Liver (tissue), 9 donors: ENCODE measurements around the gene PCDHB6. TPM values are rescaled to one million over a fixed set of nuclear protein-coding genes. Genes with fewer than 3 reads are reported as not detected.
"Not testable (repeated sequence)": the region's sequence is repeated elsewhere in the genome, so short reads cannot be mapped to it uniquely, and the experiment has no call there.

Experiments used
- DNase-seq: peaks from one replicate; pipeline ENCODE4 v3.0.0-alpha.2; 2017; ENCODE audit warnings: low spot score
- H3K27ac ChIP-seq, 2 donors: one replicate each; pipeline ENCODE4 v1.7.0; 2013; ENCODE audit warnings: inconsistent platforms in 2 of 2, low read length in 2 of 2, control low read depth in 1 of 2, low read depth in 1 of 2, mild to moderate bottlenecking in 1 of 2
- H3K27me3 ChIP-seq, 4 donors: one replicate each; pipeline versions ENCODE4 v1.6.1 to v1.7.0; 2013; ENCODE audit warnings: low read length in 3 of 4, inconsistent platforms in 1 of 4, mild to moderate bottlenecking in 1 of 4, moderate library complexity in 1 of 4; ENCODE audit not compliant: control insufficient read depth in 4 of 4, insufficient read depth in 4 of 4
- H3K36me3 ChIP-seq, 4 donors: one replicate each; pipeline versions ENCODE4 v1.6.1 to v1.7.0; 2013; ENCODE audit warnings: low read length in 3 of 4, mild to moderate bottlenecking in 3 of 4, low read depth in 1 of 4, moderate library complexity in 1 of 4; ENCODE audit not compliant: control insufficient read depth in 4 of 4, insufficient read depth in 3 of 4
- H3K4me1 ChIP-seq, 4 donors: one replicate each; pipeline versions ENCODE4 v1.6.1 to v1.7.0; 2013; ENCODE audit warnings: low read length in 3 of 4, mild to moderate bottlenecking in 3 of 4, moderate library complexity in 1 of 4; ENCODE audit not compliant: control insufficient read depth in 4 of 4, insufficient read depth in 4 of 4
- H3K4me3 ChIP-seq, 3 donors: one replicate each; pipeline versions ENCODE4 v1.6.1 to v1.7.0; 2013; ENCODE audit warnings: low read length in 3 of 3, control low read depth in 1 of 3, low read depth in 1 of 3, mild to moderate bottlenecking in 1 of 3
- H3K9ac ChIP-seq, 2 donors: one replicate each; pipeline ENCODE4 v1.7.0; 2013; ENCODE audit warnings: low read length in 2 of 2, mild to moderate bottlenecking in 2 of 2, moderate library complexity in 2 of 2, control low read depth in 1 of 2, low read depth in 1 of 2
- H3K9me3 ChIP-seq, 4 donors: one replicate each; pipeline versions ENCODE4 v1.6.1 to v1.7.0; 2013; ENCODE audit warnings: low read length in 3 of 4; ENCODE audit not compliant: control insufficient read depth in 4 of 4
- WGBS: extraction: QIAGEN DNeasy Blood & Tissue Kit; methylation state at CpG from one replicate; pipeline ENCODE4 v1.1.7; 2013; 5-methylcytosine and 5-hydroxymethylcytosine counted together
- polyA plus RNA-seq, 2 donors: library from polyadenylated mRNA; stranded (reverse) in 1 of 2; unstranded in 1 of 2; fragments of 200-250 nt in 1 of 2; fragments of >200 nt in 1 of 2; fragmentation: Nextera tagmentation in 1 of 2; extraction: Ambion mirVana in 1 of 2; gene quantifications; one replicate each; pipeline versions ENCODE4 v1.2.1 to v1.2.3, GENCODE V29; 2013 to 2015
- total RNA-seq, 2 donors: library from RNA; depleted of rRNA; stranded (reverse); fragments of >200 nt; gene quantifications; one replicate each; pipeline ENCODE4 v1.2.3, GENCODE V29; 2014
- donor health status: healthy.
- donor health status: healthy.
- donor health status: healthy.
- donor health status: healthy.
- donor health status: healthy.

PCDHB6 gene
- total and polyA plus RNA-seq, 4 donors, result 0.04 to 0.06 (median 0.05) TPM; not detected in 1

GRCh38 chr5:141201126-141201525, 51.3 kb downstream of the PCDHB6 start:
- H3K9me3 ChIP-seq, result peaks cover 18 to 38% (median 25%) of the 10 kb centered on the region in 4 donors
- not testable (repeated sequence) for H3K4me1 ChIP-seq

DNA sequence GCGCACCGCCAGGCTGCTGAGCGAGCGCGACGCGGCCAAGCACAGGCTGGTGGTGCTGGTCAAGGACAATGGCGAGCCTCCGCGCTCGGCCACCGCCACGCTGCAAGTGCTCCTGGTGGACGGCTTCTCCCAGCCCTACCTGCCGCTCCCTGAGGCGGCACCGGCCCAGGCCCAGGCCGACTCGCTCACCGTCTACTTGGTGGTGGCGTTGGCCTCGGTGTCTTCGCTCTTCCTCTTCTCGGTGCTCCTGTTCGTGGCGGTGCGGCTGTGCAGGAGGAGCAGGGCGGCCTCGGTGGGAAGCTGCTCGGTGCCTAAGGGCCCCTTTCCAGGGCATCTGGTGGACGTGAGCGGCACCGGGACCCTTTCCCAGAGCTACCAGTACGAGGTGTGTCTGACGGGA, 51.8 kb downstream of the PCDHB6 start:
- WGBS, result 31% methylated on average over 29 of the region's 35 CpGs
- DNase-seq, H3K9ac ChIP-seq, H3K4me3 ChIP-seq, H3K36me3 ChIP-seq, H3K27ac ChIP-seq, H3K4me1 ChIP-seq, H3K27me3 ChIP-seq: not testable (repeated sequence)
- H3K9me3 ChIP-seq, result peaks cover 16 to 32% (median 24%) of the 10 kb centered on the region in 4 donors

More at GRCh38 chr5:141201126-141201525, 51.3 kb downstream of the PCDHB6 start:
- H3K36me3 ChIP-seq, H3K27me3 ChIP-seq, DNase-seq, H3K4me3 ChIP-seq, H3K9ac ChIP-seq, H3K27ac ChIP-seq: not testable (repeated sequence)
- WGBS, result 26% methylated on average over 28 of the region's 38 CpGs

Other genes starting within 250 kb of the PCDHB6 start
Only the 30 nearest of the 32 such genes appear.
- under 1 TPM; under 0.01 to 0.25 TPM for gene PCDHAC1, start 223.8 kb upstream of the PCDHB6 start, total RNA-seq
- gene PCDHAC1, start 223.8 kb upstream of the PCDHB6 start, polyA plus RNA-seq, result under 1 TPM in 1 of 2 donors, not detected in 1; 0.13 TPM
- 1 to 10 TPM in 1 of 2 donors, under 1 TPM in 1; 0.93 to 1.8 TPM for gene PCDHAC2, start 183.6 kb upstream of the PCDHB6 start, total RNA-seq
- under 1 TPM; 0.50 to 0.63 TPM for gene PCDHAC2, start 183.6 kb upstream of the PCDHB6 start, polyA plus RNA-seq
- gene PCDHB1, start 98.7 kb upstream of the PCDHB6 start, total RNA-seq, result not detected
- not detected for gene PCDHB1, start 98.7 kb upstream of the PCDHB6 start, polyA plus RNA-seq
- gene PCDHB2, start 55.4 kb upstream of the PCDHB6 start, total RNA-seq, result under 1 TPM; 0.08 to 0.09 TPM
- gene PCDHB2, start 55.4 kb upstream of the PCDHB6 start, polyA plus RNA-seq, result under 1 TPM in 1 of 2 donors, not detected in 1; 0.05 TPM
- under 1 TPM; 0.08 to 0.09 TPM for gene PCDHB3, start 49.6 kb upstream of the PCDHB6 start, total RNA-seq
- gene PCDHB3, start 49.6 kb upstream of the PCDHB6 start, polyA plus RNA-seq, result under 1 TPM in 1 of 2 donors, not detected in 1; 0.09 TPM
- gene PCDHB4, start 28.2 kb upstream of the PCDHB6 start, total RNA-seq, result under 1 TPM; 0.14 to 0.17 TPM
- gene PCDHB4, start 28.2 kb upstream of the PCDHB6 start, polyA plus RNA-seq, result under 1 TPM; 0.17 to 0.36 TPM
- under 1 TPM; 0.42 TPM for gene PCDHB5, start 14.9 kb upstream of the PCDHB6 start, total RNA-seq
- under 1 TPM; 0.17 to 0.33 TPM for gene PCDHB5, start 14.9 kb upstream of the PCDHB6 start, polyA plus RNA-seq
- under 1 TPM; 0.08 to 0.09 TPM for gene PCDHB7, start 22.6 kb downstream of the PCDHB6 start, total RNA-seq
- under 1 TPM in 1 of 2 donors, not detected in 1; 0.21 TPM for gene PCDHB7, start 22.6 kb downstream of the PCDHB6 start, polyA plus RNA-seq
- under 1 TPM; 0.08 to 0.14 TPM for gene PCDHB8, start 27.7 kb downstream of the PCDHB6 start, total RNA-seq
- under 1 TPM in 1 of 2 donors, not detected in 1; 0.03 TPM for gene PCDHB8, start 27.7 kb downstream of the PCDHB6 start, polyA plus RNA-seq
- under 1 TPM; 0.09 to 0.17 TPM for gene PCDHB16, start 32.3 kb downstream of the PCDHB6 start, total RNA-seq
- gene PCDHB16, start 32.3 kb downstream of the PCDHB6 start, polyA plus RNA-seq, result under 1 TPM; 0.14 to 0.31 TPM
- gene PCDHB9, start 37.1 kb downstream of the PCDHB6 start, total RNA-seq, result under 1 TPM; 0.09 to 0.25 TPM
- under 1 TPM; 0.03 to 0.07 TPM for gene PCDHB9, start 37.1 kb downstream of the PCDHB6 start, polyA plus RNA-seq
- under 1 TPM; 0.14 to 0.17 TPM for gene PCDHB10, start 42.3 kb downstream of the PCDHB6 start, total RNA-seq
- gene PCDHB10, start 42.3 kb downstream of the PCDHB6 start, polyA plus RNA-seq, result under 1 TPM; 0.07 TPM
- gene PCDHB11, start 49.6 kb downstream of the PCDHB6 start, total RNA-seq, result under 1 TPM; 0.23 to 0.33 TPM
- under 1 TPM; 0.08 to 0.09 TPM for gene PCDHB11, start 49.6 kb downstream of the PCDHB6 start, polyA plus RNA-seq
- under 1 TPM; 0.28 to 0.33 TPM for gene PCDHB12, start 58.7 kb downstream of the PCDHB6 start, total RNA-seq
- gene PCDHB12, start 58.7 kb downstream of the PCDHB6 start, polyA plus RNA-seq, result under 1 TPM; 0.06 to 0.12 TPM
- under 1 TPM; 0.19 to 0.42 TPM for gene PCDHB13, start 63.9 kb downstream of the PCDHB6 start, total RNA-seq
- under 1 TPM; 0.11 to 0.17 TPM for gene PCDHB13, start 63.9 kb downstream of the PCDHB6 start, polyA plus RNA-seq
- gene PCDHB14, start 73.3 kb downstream of the PCDHB6 start, total RNA-seq, result under 1 TPM; 0.42 to 0.47 TPM
- under 1 TPM; 0.10 to 0.23 TPM for gene PCDHB14, start 73.3 kb downstream of the PCDHB6 start, polyA plus RNA-seq
- gene PCDHB15, start 95.3 kb downstream of the PCDHB6 start, total RNA-seq, result under 1 TPM; 0.28 to 0.59 TPM
- gene PCDHB15, start 95.3 kb downstream of the PCDHB6 start, polyA plus RNA-seq, result under 1 TPM; 0.21 to 0.52 TPM
- under 1 TPM; 0.19 to 0.42 TPM for gene SLC25A2, start 154.0 kb downstream of the PCDHB6 start, total RNA-seq
- gene SLC25A2, start 154.0 kb downstream of the PCDHB6 start, polyA plus RNA-seq, result not detected
- 10 to 100 TPM; 25.7 to 36.3 TPM for gene TAF7, start 170.7 kb downstream of the PCDHB6 start, total RNA-seq
- 10 to 100 TPM; 23.5 to 30.8 TPM for gene TAF7, start 170.7 kb downstream of the PCDHB6 start, polyA plus RNA-seq
- gene PCDHGA1, start 180.5 kb downstream of the PCDHB6 start, total RNA-seq, result under 1 TPM; 0.05 to 0.08 TPM
- gene PCDHGA1, start 180.5 kb downstream of the PCDHB6 start, polyA plus RNA-seq, result under 1 TPM in 1 of 2 donors, not detected in 1; 0.05 TPM
- gene PCDHGA2, start 188.7 kb downstream of the PCDHB6 start, total RNA-seq, result under 1 TPM; 0.23 to 0.42 TPM
- gene PCDHGA2, start 188.7 kb downstream of the PCDHB6 start, polyA plus RNA-seq, result under 1 TPM; 0.26 to 0.46 TPM
- gene PCDHGA3, start 193.8 kb downstream of the PCDHB6 start, total RNA-seq, result under 1 TPM; 0.09 to 0.59 TPM
- under 1 TPM; 0.25 to 0.32 TPM for gene PCDHGA3, start 193.8 kb downstream of the PCDHB6 start, polyA plus RNA-seq
- gene PCDHGB1, start 200.0 kb downstream of the PCDHB6 start, total RNA-seq, result under 1 TPM; 0.14 to 0.75 TPM
- gene PCDHGB1, start 200.0 kb downstream of the PCDHB6 start, polyA plus RNA-seq, result under 1 TPM; 0.10 to 0.11 TPM
- under 1 TPM; 0.23 to 0.92 TPM for gene PCDHGA4, start 205.0 kb downstream of the PCDHB6 start, total RNA-seq
- under 1 TPM; 0.15 to 0.21 TPM for gene PCDHGA4, start 205.0 kb downstream of the PCDHB6 start, polyA plus RNA-seq
- 1 to 10 TPM in 1 of 2 donors, under 1 TPM in 1; 0.47 to 1.0 TPM for gene PCDHGB2, start 209.9 kb downstream of the PCDHB6 start, total RNA-seq
- gene PCDHGB2, start 209.9 kb downstream of the PCDHB6 start, polyA plus RNA-seq, result under 1 TPM in 1 of 2 donors, not detected in 1; 0.28 TPM
- under 1 TPM; 0.09 to 0.50 TPM for gene PCDHGA5, start 214.1 kb downstream of the PCDHB6 start, total RNA-seq
- under 1 TPM; 0.04 to 0.08 TPM for gene PCDHGA5, start 214.1 kb downstream of the PCDHB6 start, polyA plus RNA-seq
- gene PCDHGB3, start 220.2 kb downstream of the PCDHB6 start, total RNA-seq, result 1 to 10 TPM in 1 of 2 donors, under 1 TPM in 1; 0.37 to 1.2 TPM
- under 1 TPM in 1 of 2 donors, not detected in 1; 0.07 TPM for gene PCDHGB3, start 220.2 kb downstream of the PCDHB6 start, polyA plus RNA-seq
- gene PCDHGA6, start 223.8 kb downstream of the PCDHB6 start, total RNA-seq, result under 1 TPM; 0.37 to 0.67 TPM
- under 1 TPM; 0.08 to 0.18 TPM for gene PCDHGA6, start 223.8 kb downstream of the PCDHB6 start, polyA plus RNA-seq
- under 1 TPM; 0.19 to 0.67 TPM for gene PCDHGA7, start 232.7 kb downstream of the PCDHB6 start, total RNA-seq
- gene PCDHGA7, start 232.7 kb downstream of the PCDHB6 start, polyA plus RNA-seq, result under 1 TPM; 0.21 TPM
- gene PCDHGB4, start 237.6 kb downstream of the PCDHB6 start, total RNA-seq, result 1 to 10 TPM; 1.7 to 2.8 TPM
- 1 to 10 TPM in 1 of 2 donors, under 1 TPM in 1; 0.76 to 1.4 TPM for gene PCDHGB4, start 237.6 kb downstream of the PCDHB6 start, polyA plus RNA-seq